GM23338 (cell line): ENCODE results near the gene FCSK. TPM values are rescaled to one million over a fixed set of nuclear protein-coding genes. Genes with fewer than 3 reads are reported as not detected.

Source experiments
- ATAC-seq: fragments of 200-7000 bp; cut with Tn5 transposase; 3 replicates; pipeline ENCODE4 v1.9.1; 2020
- DNase-seq: peaks from one replicate; pipeline ENCODE4 v3.0.0-alpha.2; 2015; ENCODE audit warnings: low spot score
- H2AFZ ChIP-seq: fragments of 200-600 bp; sonication (generic); 2 replicates; pipeline ENCODE4 v1.8.0; 2016; ENCODE audit warnings: antibody characterized with exemption, mild to moderate bottlenecking, moderate library complexity
- H3F3A ChIP-seq: fragments of 200-600 bp; sonication (generic); replicated peaks from 2 replicates; pipeline ENCODE4 v1.8.0; 2017; ENCODE audit warnings: antibody characterized with exemption, mixed run types, low read depth
- H3K27ac ChIP-seq: fragments of 200-600 bp; sonication (generic); 2 replicates; pipeline ENCODE4 v1.6.1; 2016; ENCODE audit warnings: low read depth
- H3K27me3 ChIP-seq: fragments of 200-600 bp; sonication (generic); 2 replicates; pipeline ENCODE4 v1.8.0; 2016; ENCODE audit warnings: mild to moderate bottlenecking, mixed run types, moderate library complexity; ENCODE audit not compliant: insufficient read depth
- H3K36me3 ChIP-seq: fragments of 200-600 bp; sonication (generic); 2 replicates; pipeline ENCODE4 v1.8.0; 2016; ENCODE audit warnings: mild to moderate bottlenecking; ENCODE audit not compliant: insufficient read depth
- H3K4me1 ChIP-seq: fragments of 200-600 bp; sonication (generic); 2 replicates; pipeline ENCODE4 v1.8.0; 2016; ENCODE audit warnings: mild to moderate bottlenecking, moderate library complexity; ENCODE audit not compliant: insufficient read depth
- H3K4me2 ChIP-seq: fragments of 200-600 bp; sonication (generic); 2 replicates; pipeline ENCODE4 v1.7.1; 2017; ENCODE audit warnings: mixed run types
- H3K4me3 ChIP-seq: fragments of 200-600 bp; sonication (generic); 2 replicates; pipeline ENCODE4 v1.6.1; 2016; ENCODE audit warnings: mixed run types
- H3K79me2 ChIP-seq: fragments of 200-600 bp; sonication (generic); replicated peaks from 2 replicates; pipeline ENCODE4 v1.8.0; 2017; ENCODE audit warnings: mild to moderate bottlenecking; ENCODE audit not compliant: insufficient read depth
- H3K9me2 ChIP-seq: fragments of 200-600 bp; sonication (generic); 2 replicates; pipeline ENCODE4 v1.8.0; 2017; ENCODE audit not compliant: insufficient read depth
- H4K20me1 ChIP-seq: fragments of 200-600 bp; sonication (generic); replicated peaks from 2 replicates; pipeline ENCODE4 v1.8.0; 2017; ENCODE audit warnings: mild to moderate bottlenecking; ENCODE audit not compliant: insufficient read depth
- H3K27ac Mint-ChIP-seq: 2 replicates; pipeline ENCODE4 v1.8.0; 2020; ENCODE audit warnings: inconsistent platforms, mild to moderate bottlenecking, moderate library complexity, mixed read lengths
- H3K27me3 Mint-ChIP-seq: 3 replicates; pipeline ENCODE4 v1.8.0; 2022; ENCODE audit warnings: low read depth, mild to moderate bottlenecking, moderate library complexity, mixed read lengths, inconsistent platforms; ENCODE audit not compliant: insufficient read depth, poor library complexity
- H3K36me3 Mint-ChIP-seq: 3 replicates; pipeline ENCODE4 v1.8.0; 2021; ENCODE audit warnings: low read depth, mild to moderate bottlenecking, inconsistent platforms, moderate library complexity, mixed read lengths
- H3K4me1 Mint-ChIP-seq: 3 replicates; pipeline ENCODE4 v1.8.0; 2020; ENCODE audit warnings: mild to moderate bottlenecking, inconsistent platforms, mixed read lengths
- H3K4me3 Mint-ChIP-seq: 3 replicates; pipeline ENCODE4 v1.8.0; 2021; ENCODE audit warnings: moderate library complexity, mild to moderate bottlenecking, inconsistent platforms, mixed read lengths
- H3K9me3 Mint-ChIP-seq: 3 replicates; pipeline ENCODE4 v1.8.0; 2020; ENCODE audit warnings: moderate library complexity, mild to moderate bottlenecking, inconsistent platforms, mixed read lengths
- CREB1 ChIP-seq: fragments of 250-450 bp; sonication (Bioruptor Pico); IDR thresholded peaks from 2 replicates; pipeline ENCODE4 v1.5.0; 2020; ENCODE audit warnings: low read depth, mild to moderate bottlenecking, moderate library complexity
- EZH2 ChIP-seq: fragments of 200-600 bp; sonication (generic); IDR thresholded peaks from one replicate; pipeline ENCODE4 v1.8.0; 2017; ENCODE audit warnings: antibody characterized with exemption, mild to moderate bottlenecking, low read depth; ENCODE audit not compliant: unreplicated experiment
- EZH2phosphoT487 ChIP-seq: fragments of 200-600 bp; sonication (generic); IDR thresholded peaks from one replicate; pipeline ENCODE4 v1.8.1; 2018; ENCODE audit warnings: antibody characterized with exemption; ENCODE audit not compliant: unreplicated experiment
- NANOG ChIP-seq: IDR thresholded peaks from 2 replicates; pipeline ENCODE4 v1.6.1; 2016; ENCODE audit warnings: antibody characterized with exemption, borderline replicate concordance
- ZNF462 ChIP-seq: fragments of 250-450 bp; sonication (Bioruptor Pico); IDR thresholded peaks from 2 replicates; pipeline ENCODE4 v1.5.0; 2020; ENCODE audit warnings: mild to moderate bottlenecking, moderate library complexity
- polyA plus RNA-seq: library from polyadenylated mRNA; unstranded; fragments of >200 nt; fragmentation: Nextera tagmentation; extraction: Ambion mirVana; gene quantifications from 2 replicates; pipeline ENCODE4 v1.2.1, GENCODE V29; 2016
- total RNA-seq: library from RNA; depleted of rRNA; stranded (reverse); fragments of >200 nt; shearing (Covaris generic); gene quantifications from 2 replicates; pipeline ENCODE4 v1.2.3, GENCODE V29; 2014
- TF ChIP-seq, protein P1 (sequence below): IDR thresholded peaks from one replicate; pipeline ENCODE4 v1.6.1; 2018; ENCODE audit warnings: antibody characterized with exemption; ENCODE audit not compliant: unreplicated experiment
- TF ChIP-seq, protein P2 (sequence below), 2 experiments: fragments of 200-600 bp in 1 of 2; sonication (generic) in 1 of 2; conservative IDR thresholded peaks; 2 replicates each; pipeline versions ENCODE4 v1.5.1 to v1.6.1; 2016 to 2017; ENCODE audit warnings: antibody characterized with exemption in 2 of 2, low read depth in 2 of 2, mild to moderate bottlenecking in 2 of 2, moderate library complexity in 1 of 2
- TF ChIP-seq, protein P3 (sequence below): IDR thresholded peaks from 2 replicates; pipeline ENCODE4 v1.6.1; 2016; ENCODE audit warnings: antibody characterized with exemption

The FCSK gene
- total and polyA plus RNA-seq, 2 experiments from 2014 or later, result 2.3 to 4.0 TPM

DNA sequence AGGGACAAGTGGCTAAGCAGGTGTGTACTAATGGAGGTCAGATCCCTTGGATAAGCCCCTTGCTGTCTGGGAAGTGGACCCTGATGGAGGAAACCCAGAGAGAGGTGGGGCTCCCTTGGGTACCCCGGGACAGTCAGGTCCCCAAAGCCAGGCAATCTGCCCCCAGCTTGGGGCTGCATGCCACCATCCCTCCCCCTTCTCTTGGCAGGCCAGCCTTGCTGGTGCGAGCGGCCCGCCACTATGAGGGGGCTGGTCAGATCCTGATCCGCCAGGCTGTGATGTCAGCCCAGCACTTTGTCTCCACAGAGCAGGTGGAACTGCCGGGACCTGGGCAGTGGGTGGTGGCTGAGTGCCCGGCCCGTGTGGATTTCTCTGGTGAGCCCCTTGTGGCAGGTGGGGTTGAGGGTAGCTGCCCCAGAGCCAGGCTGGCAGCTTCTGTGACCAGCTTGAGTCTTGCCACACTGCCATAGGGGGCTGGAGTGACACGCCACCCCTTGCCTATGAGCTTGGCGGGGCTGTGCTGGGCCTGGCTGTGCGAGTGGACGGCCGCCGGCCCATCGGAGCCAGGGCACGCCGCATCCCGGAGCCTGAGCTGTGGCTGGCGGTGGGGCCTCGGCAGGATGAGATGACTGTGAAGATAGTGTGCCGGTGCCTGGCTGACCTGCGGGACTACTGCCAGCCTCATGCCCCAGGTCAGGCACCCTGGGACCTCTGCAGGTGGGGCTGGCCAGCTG is 20.1 kb downstream of the FCSK start (continued):
- TF ChIP-seq NANOG, result no peak
- TF ChIP-seq, protein P1, sequence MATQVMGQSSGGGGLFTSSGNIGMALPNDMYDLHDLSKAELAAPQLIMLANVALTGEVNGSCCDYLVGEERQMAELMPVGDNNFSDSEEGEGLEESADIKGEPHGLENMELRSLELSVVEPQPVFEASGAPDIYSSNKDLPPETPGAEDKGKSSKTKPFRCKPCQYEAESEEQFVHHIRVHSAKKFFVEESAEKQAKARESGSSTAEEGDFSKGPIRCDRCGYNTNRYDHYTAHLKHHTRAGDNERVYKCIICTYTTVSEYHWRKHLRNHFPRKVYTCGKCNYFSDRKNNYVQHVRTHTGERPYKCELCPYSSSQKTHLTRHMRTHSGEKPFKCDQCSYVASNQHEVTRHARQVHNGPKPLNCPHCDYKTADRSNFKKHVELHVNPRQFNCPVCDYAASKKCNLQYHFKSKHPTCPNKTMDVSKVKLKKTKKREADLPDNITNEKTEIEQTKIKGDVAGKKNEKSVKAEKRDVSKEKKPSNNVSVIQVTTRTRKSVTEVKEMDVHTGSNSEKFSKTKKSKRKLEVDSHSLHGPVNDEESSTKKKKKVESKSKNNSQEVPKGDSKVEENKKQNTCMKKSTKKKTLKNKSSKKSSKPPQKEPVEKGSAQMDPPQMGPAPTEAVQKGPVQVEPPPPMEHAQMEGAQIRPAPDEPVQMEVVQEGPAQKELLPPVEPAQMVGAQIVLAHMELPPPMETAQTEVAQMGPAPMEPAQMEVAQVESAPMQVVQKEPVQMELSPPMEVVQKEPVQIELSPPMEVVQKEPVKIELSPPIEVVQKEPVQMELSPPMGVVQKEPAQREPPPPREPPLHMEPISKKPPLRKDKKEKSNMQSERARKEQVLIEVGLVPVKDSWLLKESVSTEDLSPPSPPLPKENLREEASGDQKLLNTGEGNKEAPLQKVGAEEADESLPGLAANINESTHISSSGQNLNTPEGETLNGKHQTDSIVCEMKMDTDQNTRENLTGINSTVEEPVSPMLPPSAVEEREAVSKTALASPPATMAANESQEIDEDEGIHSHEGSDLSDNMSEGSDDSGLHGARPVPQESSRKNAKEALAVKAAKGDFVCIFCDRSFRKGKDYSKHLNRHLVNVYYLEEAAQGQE, result no peak
- TF ChIP-seq, protein P2, sequence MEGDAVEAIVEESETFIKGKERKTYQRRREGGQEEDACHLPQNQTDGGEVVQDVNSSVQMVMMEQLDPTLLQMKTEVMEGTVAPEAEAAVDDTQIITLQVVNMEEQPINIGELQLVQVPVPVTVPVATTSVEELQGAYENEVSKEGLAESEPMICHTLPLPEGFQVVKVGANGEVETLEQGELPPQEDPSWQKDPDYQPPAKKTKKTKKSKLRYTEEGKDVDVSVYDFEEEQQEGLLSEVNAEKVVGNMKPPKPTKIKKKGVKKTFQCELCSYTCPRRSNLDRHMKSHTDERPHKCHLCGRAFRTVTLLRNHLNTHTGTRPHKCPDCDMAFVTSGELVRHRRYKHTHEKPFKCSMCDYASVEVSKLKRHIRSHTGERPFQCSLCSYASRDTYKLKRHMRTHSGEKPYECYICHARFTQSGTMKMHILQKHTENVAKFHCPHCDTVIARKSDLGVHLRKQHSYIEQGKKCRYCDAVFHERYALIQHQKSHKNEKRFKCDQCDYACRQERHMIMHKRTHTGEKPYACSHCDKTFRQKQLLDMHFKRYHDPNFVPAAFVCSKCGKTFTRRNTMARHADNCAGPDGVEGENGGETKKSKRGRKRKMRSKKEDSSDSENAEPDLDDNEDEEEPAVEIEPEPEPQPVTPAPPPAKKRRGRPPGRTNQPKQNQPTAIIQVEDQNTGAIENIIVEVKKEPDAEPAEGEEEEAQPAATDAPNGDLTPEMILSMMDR (conservative IDR thresholded peaks at IDR 0.05; ENCODE audit: low read depth in 2 of 2), result no peak
- TF ChIP-seq, protein P3, sequence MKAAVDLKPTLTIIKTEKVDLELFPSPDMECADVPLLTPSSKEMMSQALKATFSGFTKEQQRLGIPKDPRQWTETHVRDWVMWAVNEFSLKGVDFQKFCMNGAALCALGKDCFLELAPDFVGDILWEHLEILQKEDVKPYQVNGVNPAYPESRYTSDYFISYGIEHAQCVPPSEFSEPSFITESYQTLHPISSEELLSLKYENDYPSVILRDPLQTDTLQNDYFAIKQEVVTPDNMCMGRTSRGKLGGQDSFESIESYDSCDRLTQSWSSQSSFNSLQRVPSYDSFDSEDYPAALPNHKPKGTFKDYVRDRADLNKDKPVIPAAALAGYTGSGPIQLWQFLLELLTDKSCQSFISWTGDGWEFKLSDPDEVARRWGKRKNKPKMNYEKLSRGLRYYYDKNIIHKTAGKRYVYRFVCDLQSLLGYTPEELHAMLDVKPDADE, result no peak

- no peaks in the 10 kb centered on the region for H3K27me3 ChIP-seq
- no peaks in the 10 kb centered on the region for H3K4me1 ChIP-seq
- H3K27me3 Mint-ChIP-seq, result peaks cover 8% of the 10 kb centered on the region
- H3K27ac ChIP-seq, result no peak overlapping the region
- H3K27ac Mint-ChIP-seq, result 0 out of 2 replicates have a peak overlapping the region, but pooled peaks have one; percentile 48
- H3K4me2 ChIP-seq, result no peak overlapping the region
- H4K20me1 ChIP-seq, result no peaks in the 10 kb centered on the region
- H3K9me2 ChIP-seq, result no peaks in the 10 kb centered on the region
- DNase-seq (no peak), ATAC-seq (peak; percentile 7; the same call in 2 of the 3 replicates)
- no peak overlapping the region for H3K4me3 Mint-ChIP-seq
- H3K36me3 ChIP-seq, result no peaks in the 10 kb centered on the region
- no peaks in the 10 kb centered on the region for H3K79me2 ChIP-seq
- no peak overlapping the region for H2AFZ ChIP-seq
- no peaks in the 10 kb centered on the region for H3F3A ChIP-seq
- peaks cover 13% of the 10 kb centered on the region; the same call in 2 of the 3 replicates for H3K4me1 Mint-ChIP-seq
- no peak overlapping the region for H3K4me3 ChIP-seq
- no peaks in the 10 kb centered on the region for H3K9me3 Mint-ChIP-seq
- H3K36me3 Mint-ChIP-seq, result 0 out of 3 replicates have a peak, but pooled peaks cover under 1% of the 10 kb centered on the region
- no peak for TF ChIP-seq EZH2phosphoT487
- TF ChIP-seq ZNF462 (CRISPR knock-in tag), result no peak
- no peak for TF ChIP-seq CREB1 (CRISPR knock-in tag)
- no peak for TF ChIP-seq EZH2
Observed at GRCh38 chr16:70475054-70475871, 20.9 kb downstream of the FCSK start.
